LHCN-M2 (cell line): ENCODE measurements around the gene RAB3GAP1. TPM values are rescaled to one million over a fixed set of nuclear protein-coding genes. Genes with fewer than 3 reads are reported as not detected.

ENCODE experiments used
- DNase-seq: peaks from one replicate; pipeline ENCODE4 v3.0.0-alpha.2; 2012; ENCODE audit warnings: low read depth
- total RNA-seq: library from RNA; depleted of rRNA; stranded (reverse); fragments of >200 nt; gene quantifications from 2 replicates; pipeline ENCODE4 v1.2.3, GENCODE V29; 2014

Gene RAB3GAP1
- total RNA-seq, 1 experiment from 2014 or later = 45.4 TPM

GRCh38 chr2:135163306-135163705, 111.2 kb downstream of the RAB3GAP1 start:
- DNase-seq = no peak

GRCh38 chr2:135163901-135164300, 111.8 kb downstream of the RAB3GAP1 start:
- no peak for DNase-seq

- DNase-seq = peak; percentile 71
These were observed 112.3 kb downstream of the RAB3GAP1 start for GRCh38 chr2:135164431-135164830.

- DNase-seq = no peak
These were observed 115.2 kb downstream of the RAB3GAP1 start for GRCh38 chr2:135167273-135167672.

GRCh38 chr2:135168204-135168856, 116.2 kb downstream of the RAB3GAP1 start:
- no peak for DNase-seq

GRCh38 chr2:135169900-135170753, 118.0 kb downstream of the RAB3GAP1 start:
- no peak for DNase-seq

- no peak for DNase-seq
These were observed 122.1 kb downstream of the RAB3GAP1 start for GRCh38 chr2:135174049-135174809.

GRCh38 chr2:135174810-135175093, 122.7 kb downstream of the RAB3GAP1 start:
- DNase-seq = no peak

- no peak for DNase-seq
These were observed 123.1 kb downstream of the RAB3GAP1 start for GRCh38 chr2:135175177-135175576.

- DNase-seq = no peak
These were observed 127.6 kb downstream of the RAB3GAP1 start for GRCh38 chr2:135179689-135180088.

GRCh38 chr2:135182190-135182589, 130.1 kb downstream of the RAB3GAP1 start:
- DNase-seq = no peak

- no peak for DNase-seq
These were observed 130.5 kb downstream of the RAB3GAP1 start for GRCh38 chr2:135182601-135183000.

GRCh38 chr2:135183822-135184221, 131.7 kb downstream of the RAB3GAP1 start:
- no peak for DNase-seq

GRCh38 chr2:135186054-135186453, 134.0 kb downstream of the RAB3GAP1 start:
- DNase-seq = no peak

GRCh38 chr2:135187270-135187669, 135.2 kb downstream of the RAB3GAP1 start:
- no peak for DNase-seq

- DNase-seq = no peak
These were observed 137.1 kb downstream of the RAB3GAP1 start for GRCh38 chr2:135189148-135189547.

- peak; percentile 41 for DNase-seq
These were observed 138.7 kb downstream of the RAB3GAP1 start for GRCh38 chr2:135190799-135191198.

- no peak for DNase-seq
These were observed 146.4 kb downstream of the RAB3GAP1 start for GRCh38 chr2:135198481-135198880.

- no peak for DNase-seq
These were observed 150.7 kb downstream of the RAB3GAP1 start for GRCh38 chr2:135202751-135203150.

- no peak for DNase-seq
These were observed 151.9 kb downstream of the RAB3GAP1 start for GRCh38 chr2:135203944-135204343.

GRCh38 chr2:135208016-135208415, 155.9 kb downstream of the RAB3GAP1 start:
- no peak for DNase-seq

GRCh38 chr2:135212757-135213156, 160.7 kb downstream of the RAB3GAP1 start:
- no peak for DNase-seq
